GM12878 (cell line): Measurements from ENCODE around the gene PLA2G5.

Experiments used
- BCL11A ChIP-seq: IDR thresholded peaks from 2 replicates; pipeline ENCODE4 v1.6.1; 2011; ENCODE audit warnings: low read depth, low read length
- CEBPB ChIP-seq, 2 experiments: fragments of 150-350 bp in 1 of 2; IDR thresholded peaks; 2 replicates each; pipeline ENCODE4 v1.6.1; 2012 to 2014; ENCODE audit warnings: low read depth in 2 of 2, low read length in 2 of 2, borderline replicate concordance in 1 of 2, inconsistent platforms in 1 of 2
- CTCF ChIP-seq, 3 experiments: IDR thresholded peaks in 2 of 3; conservative IDR thresholded peaks in 1 of 3; 2 replicates each; pipeline ENCODE4 v1.5.1; 2011; ENCODE audit warnings: low read depth in 3 of 3, low read length in 3 of 3, mild to moderate bottlenecking in 3 of 3, control low read depth in 2 of 3, moderate library complexity in 2 of 3, inconsistent platforms in 1 of 3, mixed read lengths in 1 of 3; ENCODE audit not compliant: control insufficient read depth in 2 of 3, insufficient read depth in 1 of 3; ENCODE audit errors: extremely low read depth in 1 of 3
- IKZF2 ChIP-seq, 2 experiments: fragments of 450-650 bp; IDR thresholded peaks; 2 replicates each; pipeline ENCODE4 v1.6.1; 2017; ENCODE audit warnings: mild to moderate bottlenecking in 2 of 2, moderate library complexity in 2 of 2
- MYC ChIP-seq: IDR thresholded peaks from 2 replicates; pipeline ENCODE4 v1.6.1; 2011; ENCODE audit warnings: mild to moderate bottlenecking, low read length, moderate library complexity, inconsistent platforms; ENCODE audit not compliant: insufficient read depth, insufficient replicate concordance, insufficient read length, severe bottlenecking
- NR2C2 ChIP-seq: IDR thresholded peaks from 2 replicates; pipeline ENCODE4 v1.6.1; 2011; ENCODE audit warnings: borderline replicate concordance, low read depth; ENCODE audit not compliant: control insufficient read depth, insufficient read length
- POLR2A ChIP-seq: IDR thresholded peaks from 2 replicates; pipeline ENCODE4 v1.6.1; 2011; ENCODE audit warnings: low read depth, mild to moderate bottlenecking, low read length
- POLR2AphosphoS5 ChIP-seq: IDR thresholded peaks from 2 replicates; pipeline ENCODE4 v1.6.1; 2011; ENCODE audit warnings: mild to moderate bottlenecking, low read length, inconsistent platforms
- RELA ChIP-seq: fragments of 450-650 bp; IDR thresholded peaks from 2 replicates; pipeline ENCODE4 v1.8.0; 2014; ENCODE audit warnings: borderline replicate concordance; ENCODE audit not compliant: partially characterized antibody
- REST ChIP-seq: IDR thresholded peaks from 2 replicates; pipeline ENCODE4 v1.6.1; 2012; ENCODE audit warnings: mild to moderate bottlenecking, low read depth, low read length
- SPI1 ChIP-seq: IDR thresholded peaks from 2 replicates; pipeline ENCODE4 v1.6.1; 2011; ENCODE audit warnings: low read depth, mild to moderate bottlenecking, low read length, moderate library complexity, borderline replicate concordance; ENCODE audit not compliant: insufficient read depth
- TCF12 ChIP-seq: IDR thresholded peaks from 2 replicates; pipeline ENCODE4 v1.6.1; 2011; ENCODE audit warnings: low read depth, mild to moderate bottlenecking, low read length
- USF2 ChIP-seq: IDR thresholded peaks from 2 replicates; pipeline ENCODE4 v1.6.1; 2011; ENCODE audit warnings: low read depth, low read length, improper control_type of control experiment, borderline replicate concordance
- YY1 ChIP-seq: IDR thresholded peaks from 2 replicates; pipeline ENCODE4 v1.6.1; 2011; ENCODE audit warnings: low read depth, mild to moderate bottlenecking, low read length

GRCh38 chr1:20090119-20090518, 20.1 kb downstream of the PLA2G5 start:
- TF ChIP-seq BCL11A (no peak), RELA (no peak), POLR2AphosphoS5 (no peak), REST (no peak), CEBPB (IDR thresholded peaks at IDR 0.05; ENCODE audit: borderline replicate concordance in 1 of 2, low read depth in 2 of 2, low read length in 2 of 2) (no peak), MYC (no peak), CTCF (IDR thresholded peaks at IDR 0.05 in 2 of 3, conservative IDR thresholded peaks at IDR 0.05 in 1 of 3; ENCODE audit: control insufficient read depth in 2 of 3, extremely low read depth in 1 of 3, insufficient read depth in 1 of 3, low read depth in 3 of 3, low read length in 3 of 3) (no peak), YY1 (no peak), NR2C2 (no peak), POLR2A (no peak), TCF12 (no peak), USF2 (no peak), IKZF2 (IDR thresholded peaks at IDR 0.05) (no peak), SPI1 (no peak)
